DMS153 treated with DMSO at 0.1 percent for 48 hours (cell line): ENCODE measurements around the gene TIMP3.

Source experiments
- DNase-seq: peaks from one replicate; lab custom pipeline; 2025; ENCODE audit not compliant: unreplicated experiment; lab: John Stamatoyannopoulos, UW

Gene TIMP3

DNA sequence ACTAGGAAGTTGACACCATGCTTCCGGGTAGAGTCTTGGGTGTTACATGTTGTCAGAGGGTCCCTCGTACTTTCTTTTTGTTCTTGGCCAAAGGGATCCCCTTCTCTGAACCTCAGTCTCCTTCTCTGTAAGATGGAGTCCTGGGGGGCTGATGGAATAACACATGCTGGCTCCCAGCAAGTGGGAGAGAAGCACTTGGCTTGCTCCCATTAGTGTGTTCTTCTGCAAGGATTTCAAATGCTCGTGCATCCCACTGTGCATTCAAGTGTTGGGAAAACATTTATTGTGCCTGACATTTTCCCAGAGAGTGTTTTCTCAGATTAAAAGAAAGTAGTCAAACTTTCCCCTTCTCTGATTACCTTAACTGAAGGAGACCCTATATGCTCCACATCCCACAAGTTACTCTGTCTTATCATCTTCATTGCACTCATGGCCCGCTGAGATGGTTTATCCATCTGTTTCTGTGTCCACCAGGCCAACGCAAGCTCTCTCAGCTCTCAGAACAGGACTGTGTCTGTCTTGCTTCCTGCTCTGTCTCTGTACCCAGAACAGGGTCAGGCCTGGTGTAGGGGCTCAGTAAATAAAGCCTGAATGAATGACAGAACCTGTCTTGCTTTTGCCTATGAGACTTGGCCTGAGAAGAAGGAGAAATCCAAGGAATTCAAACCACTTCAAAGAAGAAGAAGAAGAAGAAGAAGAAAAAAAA lies 16.0 kb upstream of the TIMP3 start:
- DNase-seq, result no peak

DNA sequence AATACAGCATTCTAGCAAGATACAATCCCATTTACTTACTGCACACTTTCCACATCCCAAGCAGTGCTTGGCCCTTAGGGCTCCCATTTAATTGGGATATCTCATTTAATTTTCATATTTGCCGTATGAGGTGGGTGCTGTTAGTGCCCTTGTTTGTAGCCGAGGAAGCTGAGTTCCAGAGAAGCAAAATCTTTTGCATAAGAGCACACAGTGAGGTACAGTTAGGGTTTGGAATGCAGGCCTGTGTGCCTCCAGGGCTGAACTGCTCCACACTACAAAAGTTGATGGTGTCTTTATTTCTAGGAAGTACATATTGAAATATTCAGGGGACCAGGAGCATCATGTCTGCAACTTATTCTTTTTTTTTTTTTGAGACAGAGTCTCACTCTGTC lies 15.5 kb upstream of the TIMP3 start:
- no peak for DNase-seq

DNA sequence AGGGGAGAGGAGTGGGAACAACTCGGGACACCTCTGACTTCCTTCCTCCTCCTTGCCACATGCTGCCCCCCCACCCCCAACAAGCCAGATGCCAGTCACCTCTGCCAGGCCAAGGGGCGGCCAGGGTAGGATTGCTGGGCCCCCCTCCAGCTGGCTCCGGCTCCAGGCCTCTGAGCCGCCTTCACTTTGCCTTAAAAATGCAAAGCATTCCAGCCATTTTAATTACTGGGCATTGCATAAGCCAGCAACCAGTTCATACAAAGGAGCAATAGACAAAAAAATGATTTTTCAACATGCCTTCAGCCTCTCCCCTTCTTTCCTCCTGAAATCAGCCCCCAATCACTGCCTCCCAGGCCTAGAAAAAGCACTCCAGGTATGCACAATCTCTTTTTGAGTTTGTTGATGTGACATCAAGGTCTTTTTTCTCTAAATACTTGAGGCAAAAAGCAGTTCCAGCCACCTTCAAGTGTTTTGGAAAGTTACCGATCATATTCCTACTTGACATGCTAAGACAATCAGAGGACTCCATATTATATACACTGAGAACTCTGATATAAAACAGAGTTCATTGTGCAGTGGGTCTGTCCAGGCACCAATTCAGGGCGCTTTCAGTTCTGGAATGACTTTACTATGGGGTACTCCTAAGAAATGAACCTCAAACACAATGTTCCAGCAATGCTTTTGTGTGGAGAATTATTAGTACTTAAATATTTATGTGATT lies 12.4 kb upstream of the TIMP3 start:
- no peak for DNase-seq

DNA sequence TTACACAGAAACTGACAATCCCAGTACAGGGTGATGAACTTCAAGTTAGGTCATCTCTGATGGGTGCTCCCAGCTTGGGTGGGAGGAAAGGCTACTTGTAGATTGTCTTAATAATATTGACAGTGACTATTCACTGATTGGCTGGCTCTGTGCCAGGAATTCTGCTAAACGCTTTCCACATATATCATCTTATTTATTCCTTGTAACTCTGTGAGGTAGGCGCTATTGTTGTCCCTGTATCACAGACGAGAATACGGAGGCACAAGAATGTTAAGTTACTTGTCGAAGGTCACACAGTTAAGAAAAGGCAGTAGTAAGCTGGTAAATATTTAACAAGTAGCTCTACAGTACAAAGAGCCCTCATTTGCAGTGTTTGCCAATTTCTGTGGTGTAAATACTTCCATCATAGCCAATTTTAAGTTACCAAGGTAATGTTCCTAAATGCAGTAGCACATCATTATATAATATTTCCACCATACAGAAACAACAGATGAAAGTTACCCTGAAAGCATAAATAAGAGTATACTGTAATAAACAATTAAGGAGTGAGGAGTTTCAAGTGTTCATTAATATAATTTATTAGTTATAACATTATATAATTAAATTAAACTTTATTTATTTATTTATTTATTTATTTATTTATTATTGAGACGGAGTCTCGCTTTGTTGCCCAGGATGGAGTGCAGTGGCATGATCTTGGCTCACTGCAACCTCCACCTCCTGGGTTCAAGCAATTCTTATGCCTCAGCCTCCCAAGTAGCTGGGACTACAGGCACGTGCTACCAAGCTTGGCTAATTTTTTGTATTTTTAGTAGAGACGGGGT lies 11.5 kb upstream of the TIMP3 start:
- no peak for DNase-seq

DNA sequence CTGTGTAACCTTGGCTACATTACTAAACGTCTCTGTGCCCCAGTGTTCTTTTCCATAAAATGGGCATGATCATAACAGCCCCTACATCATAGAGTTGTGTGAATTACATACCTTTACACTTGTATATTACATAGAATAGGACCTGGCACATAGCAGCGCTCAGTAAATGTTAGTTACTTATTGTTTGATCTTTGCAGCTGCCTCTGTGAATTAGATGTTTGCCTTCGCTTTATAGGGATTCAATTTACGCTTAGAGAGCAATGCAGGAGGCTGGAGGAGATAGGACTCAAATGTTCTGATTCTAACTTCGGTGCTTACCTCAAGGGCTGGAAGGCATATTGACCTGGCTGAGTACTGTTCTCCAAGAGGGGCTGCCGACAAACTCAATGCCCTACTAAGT lies 10.4 kb upstream of the TIMP3 start:
- no peak for DNase-seq

DNA sequence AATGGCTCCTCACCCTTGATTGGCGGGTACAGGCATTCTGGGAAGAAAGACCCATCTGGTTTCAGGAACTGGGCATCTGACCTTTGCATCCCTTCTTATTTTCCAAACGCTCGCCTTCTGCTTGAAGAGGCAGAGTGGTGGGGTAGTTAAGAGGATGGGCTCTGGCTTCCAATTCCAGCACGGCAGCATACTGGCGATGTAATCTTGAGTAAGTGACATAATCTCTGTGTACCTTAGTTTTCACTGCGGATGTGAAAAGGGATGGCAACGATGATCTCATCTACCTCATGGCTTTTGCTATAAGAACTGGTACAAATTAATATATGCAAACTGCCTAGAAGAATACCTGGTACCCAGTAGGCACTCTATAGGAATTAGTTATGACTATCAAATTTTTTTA lies 10.0 kb upstream of the TIMP3 start:
- DNase-seq, result no peak

DNA sequence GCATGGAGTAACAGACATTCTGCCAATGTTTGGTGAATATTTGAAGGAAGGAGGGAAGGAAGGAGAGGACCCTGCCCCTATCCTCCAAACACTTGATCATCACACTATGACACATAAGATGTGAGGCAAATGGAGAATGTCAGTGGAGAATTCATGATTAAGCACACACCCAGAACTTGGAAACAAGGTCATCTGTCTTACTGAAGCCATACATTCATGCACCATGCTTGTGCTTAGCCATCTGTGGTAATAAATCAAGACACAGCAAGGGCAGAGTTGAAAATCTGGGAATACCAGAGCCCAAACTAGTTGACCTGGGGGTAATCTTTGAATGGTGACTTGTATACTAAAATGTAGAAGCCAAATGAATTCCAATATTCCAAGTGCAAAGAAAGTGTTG lies 7.9 kb upstream of the TIMP3 start:
- DNase-seq, result no peak

DNA sequence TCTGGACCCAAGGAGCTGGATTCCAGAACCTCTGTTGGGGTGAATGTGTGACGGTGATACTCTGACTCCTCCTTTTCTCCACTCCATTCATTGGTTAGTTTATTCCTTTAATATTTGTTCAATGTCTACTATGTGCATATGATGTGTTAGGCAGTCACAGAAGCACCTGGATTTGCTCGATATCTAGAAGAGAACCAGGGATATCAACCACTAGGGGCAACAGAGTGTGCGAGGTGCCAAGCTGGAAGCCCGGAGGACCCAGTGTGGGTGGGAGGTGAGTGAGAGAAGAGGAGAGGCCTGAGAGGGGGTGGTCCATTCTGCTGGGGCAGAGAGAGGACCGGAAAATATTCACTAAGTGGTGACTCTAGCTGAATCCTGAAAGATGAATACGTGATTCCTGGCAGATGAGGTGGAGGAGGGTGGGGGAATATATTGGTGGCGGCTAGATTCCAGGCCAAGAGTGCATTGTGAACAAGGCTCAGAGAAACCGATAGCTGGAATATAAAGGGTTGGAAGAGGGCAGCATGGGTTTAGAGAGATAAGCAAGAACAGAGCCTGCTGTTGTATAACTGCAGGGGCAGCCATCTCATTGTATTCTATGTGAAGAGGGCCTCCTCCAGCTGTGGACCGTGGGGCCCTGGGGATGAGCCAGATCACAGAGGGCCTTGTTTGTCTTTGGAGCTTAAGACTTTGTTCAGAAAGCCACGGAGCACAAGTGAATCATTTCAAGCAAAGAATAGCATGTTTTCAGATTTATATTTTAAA lies 6.9 kb upstream of the TIMP3 start:
- no peak for DNase-seq

DNA sequence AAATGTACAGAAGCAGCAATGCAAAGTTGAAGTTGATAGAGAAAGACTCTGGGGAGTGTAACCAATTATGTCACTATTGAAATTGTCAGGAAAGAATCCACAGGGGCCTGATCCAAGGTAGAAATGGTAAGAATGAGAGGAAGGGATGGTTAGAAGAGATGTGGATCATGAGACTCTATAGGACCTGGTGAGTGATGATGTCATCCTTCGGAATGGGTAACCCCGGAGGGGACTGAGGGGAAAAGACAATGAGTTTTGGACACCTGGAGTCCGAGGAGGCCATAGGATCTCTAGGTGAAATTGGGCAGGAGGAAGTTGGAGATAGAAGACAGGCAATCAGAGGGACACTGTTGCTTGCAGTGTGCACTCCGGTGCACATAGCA lies 6.3 kb upstream of the TIMP3 start:
- DNase-seq, result no peak

DNA sequence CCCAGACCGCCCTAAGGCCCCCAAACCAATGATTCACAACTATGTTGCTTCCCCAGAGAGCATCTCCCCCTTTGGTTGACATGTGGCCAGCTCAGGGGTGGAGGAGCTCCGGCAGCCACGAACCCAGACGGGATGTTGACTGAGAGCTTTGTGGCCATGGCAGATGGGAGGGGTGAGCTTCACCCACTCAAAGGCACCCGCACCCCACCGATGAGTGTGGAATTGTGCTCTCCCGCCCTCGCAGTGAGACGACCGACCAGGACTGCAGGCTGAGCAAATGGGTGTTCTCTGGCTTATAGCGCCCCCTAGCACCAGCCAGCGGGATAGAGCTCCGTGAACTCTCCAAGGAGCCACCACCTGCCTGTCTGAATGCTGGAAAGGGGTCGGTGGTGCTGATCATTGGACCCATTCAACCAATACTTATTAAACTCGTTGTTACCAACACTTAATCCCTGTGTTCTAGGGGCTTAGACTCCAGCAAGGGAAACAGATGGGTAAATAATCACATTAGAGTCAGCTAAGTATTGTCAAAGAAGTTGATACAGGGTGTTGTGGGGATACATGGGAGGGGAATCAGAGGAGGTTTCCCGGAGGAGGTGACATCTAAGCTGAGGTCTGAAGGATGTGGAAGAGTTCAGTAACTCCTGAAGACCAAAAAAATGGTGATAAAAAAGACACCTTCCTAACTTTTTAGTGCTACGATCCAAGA lies 4.5 kb upstream of the TIMP3 start:
- peak; percentile 28 for DNase-seq

DNA sequence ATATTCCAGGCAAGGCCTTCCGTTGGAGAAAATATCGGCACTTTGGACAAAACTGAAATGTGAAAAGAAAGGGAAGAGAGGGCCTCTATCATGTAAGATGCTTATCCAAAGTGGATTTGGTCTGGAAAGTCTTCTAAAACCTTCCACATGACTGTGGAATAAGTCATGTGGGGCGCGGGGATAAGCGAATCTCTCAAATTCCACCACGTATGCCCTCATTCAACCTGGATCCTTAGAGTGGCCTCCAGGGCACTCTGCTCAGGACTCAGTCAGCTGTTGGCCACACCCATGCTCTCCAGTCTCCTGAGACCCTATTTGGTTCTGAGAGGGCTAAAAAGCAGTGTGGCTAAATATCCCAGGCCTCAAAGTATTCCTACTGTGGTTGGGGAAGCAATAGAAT lies 2.0 kb upstream of the TIMP3 start:
- DNase-seq, result no peak

DNA sequence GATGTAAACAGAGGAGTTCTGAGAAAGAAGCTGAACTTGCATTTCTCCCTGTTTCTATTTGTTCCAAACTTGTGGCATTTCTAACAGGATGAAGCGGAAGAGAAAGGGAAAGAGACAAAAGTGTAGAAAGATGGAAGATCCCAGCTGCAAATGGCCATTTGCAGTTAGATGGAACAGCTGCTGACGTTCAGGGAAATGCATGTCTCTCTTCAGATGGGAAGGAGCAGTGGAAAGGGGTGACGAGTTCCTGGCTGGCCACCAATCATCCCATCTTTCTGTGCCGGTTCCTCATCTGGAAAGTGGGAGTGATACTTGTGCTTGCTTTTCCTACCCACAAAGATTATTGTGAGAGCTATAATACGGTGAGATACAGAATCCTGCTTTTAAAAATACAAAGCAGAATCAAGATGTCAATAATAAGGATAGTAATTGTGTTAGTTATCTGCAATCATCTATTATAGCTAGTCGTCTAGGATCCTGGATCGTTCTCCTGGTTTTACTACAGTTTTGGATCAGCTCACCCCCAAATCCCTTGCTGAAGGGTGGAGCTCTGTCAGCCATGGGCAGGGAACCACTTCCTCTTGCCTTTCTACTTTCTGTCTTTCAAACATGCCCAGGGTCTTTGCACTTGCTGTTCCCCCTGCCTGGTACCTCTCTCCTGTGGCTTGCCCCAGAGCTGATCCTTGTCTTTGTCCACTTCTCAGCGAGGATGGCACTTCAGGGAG lies 1.2 kb upstream of the TIMP3 start:
- DNase-seq, result no peak

DNA sequence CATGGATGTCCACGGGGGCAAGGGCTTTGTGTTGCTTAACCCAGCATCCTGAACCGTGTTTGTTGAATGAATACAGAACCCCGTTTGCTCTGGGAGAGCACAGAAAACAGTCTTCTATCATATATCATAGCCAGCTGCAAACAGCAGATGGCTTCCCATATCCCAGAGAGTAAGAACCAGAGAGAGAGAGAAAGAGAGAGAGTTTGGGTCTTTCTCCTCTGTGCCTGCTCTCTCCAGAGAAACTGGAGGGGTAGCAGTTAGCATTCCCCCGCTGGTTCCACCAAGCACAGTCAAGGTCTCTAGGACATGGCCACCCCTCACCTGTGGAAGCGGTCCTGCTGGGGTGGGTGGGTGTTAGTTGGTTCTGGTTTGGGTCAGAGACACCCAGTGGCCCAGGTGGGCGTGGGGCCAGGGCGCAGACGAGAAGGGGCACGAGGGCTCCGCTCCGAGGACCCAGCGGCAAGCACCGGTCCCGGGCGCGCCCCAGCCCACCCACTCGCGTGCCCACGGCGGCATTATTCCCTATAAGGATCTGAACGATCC lies 440 bp upstream of the TIMP3 start:
- DNase-seq, result no peak

DNA sequence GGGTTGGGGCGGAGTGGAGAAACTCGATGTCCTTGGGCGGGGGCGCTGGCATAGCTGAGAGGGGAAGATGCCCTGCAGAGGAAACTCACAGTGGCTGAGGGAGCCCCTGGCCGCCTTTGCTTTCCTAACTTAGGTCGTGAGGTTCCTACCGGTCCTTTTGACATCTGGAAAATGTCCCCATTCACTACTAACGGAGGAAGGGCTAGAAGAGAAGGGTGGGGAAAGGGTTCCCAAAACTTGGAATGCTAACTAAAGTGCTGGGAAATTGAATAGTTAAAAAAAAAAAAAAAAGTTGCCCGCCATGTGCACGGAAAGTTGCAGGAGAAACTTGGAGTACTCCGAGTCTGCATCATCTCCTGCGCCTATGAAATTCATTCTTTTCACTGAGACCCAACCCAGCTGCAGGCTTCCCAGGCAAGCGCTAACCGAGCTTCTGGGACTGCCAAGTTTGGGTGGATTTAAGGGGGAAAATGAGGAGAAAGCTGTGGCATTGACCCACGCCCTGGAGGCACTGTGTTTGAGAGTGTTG lies 796 bp downstream of the TIMP3 start:
- DNase-seq, result no peak

DNA sequence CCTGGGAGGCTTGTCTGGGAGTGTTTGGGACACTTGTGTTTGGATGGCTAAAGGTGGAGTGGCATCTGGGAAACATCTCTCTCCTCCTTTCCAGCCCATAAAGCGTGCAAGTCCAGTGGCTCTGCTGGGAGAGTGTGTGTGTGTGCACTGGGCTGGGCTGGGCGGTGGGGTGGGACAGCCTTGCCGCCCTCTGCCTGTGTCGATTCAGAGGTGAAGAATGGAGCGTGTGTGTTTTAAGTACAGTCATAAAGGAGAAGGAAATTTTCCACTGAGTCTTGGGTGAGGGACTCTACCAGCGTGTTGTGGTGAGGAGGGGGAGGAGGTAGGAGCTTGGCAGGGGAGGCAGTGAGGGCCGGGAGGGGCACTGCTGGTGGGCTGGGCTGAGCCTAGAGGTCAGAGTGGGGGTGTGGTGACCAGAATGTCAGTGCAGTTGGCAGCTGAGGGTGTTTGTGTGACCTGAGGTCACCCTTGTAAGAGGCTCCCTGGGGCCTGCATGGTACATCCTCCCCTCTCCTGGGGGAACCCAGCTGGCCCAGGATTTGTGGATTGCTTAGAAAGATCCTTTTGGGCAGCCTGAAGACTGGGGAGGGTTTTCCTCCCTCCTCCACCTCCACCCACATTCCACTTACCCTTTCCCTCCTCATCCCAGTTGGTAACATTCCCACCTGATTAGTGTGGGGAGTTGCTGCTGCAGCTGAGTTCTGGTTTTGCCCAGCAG lies 1.7 kb downstream of the TIMP3 start:
- no peak for DNase-seq

DNA sequence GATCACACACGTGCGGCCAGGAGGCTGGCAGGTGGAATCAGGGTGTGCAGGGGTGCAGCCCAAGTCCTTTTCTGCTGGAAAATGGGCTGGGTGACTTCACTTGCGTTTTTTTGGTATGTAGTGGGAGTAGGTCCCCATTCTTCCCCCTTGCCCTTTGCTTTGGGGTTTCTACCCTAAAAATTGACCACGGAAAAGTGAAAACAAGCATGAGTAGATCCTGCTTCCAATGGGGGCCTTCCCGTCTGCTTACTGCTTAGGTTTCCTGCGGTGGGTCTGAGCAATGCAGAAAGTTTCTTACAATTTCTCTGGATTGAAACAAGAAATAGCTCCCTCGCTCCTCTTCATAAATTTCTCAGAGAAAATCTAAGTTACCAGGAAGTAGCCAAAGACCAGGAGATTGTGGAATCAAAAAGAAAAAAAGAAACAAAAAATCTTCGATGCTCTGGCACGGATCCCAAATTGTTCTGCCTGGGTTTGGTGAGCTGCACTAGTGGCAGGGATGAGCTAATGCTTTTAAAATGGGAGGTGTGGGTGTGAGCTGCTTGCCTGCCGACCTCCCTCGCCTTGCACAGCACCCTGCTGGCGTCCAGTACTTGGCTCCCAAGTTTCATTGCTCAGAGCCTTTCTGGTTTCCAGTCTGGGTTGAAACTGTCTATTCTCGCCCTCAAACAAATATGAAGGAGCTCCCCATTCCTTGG lies 2.4 kb downstream of the TIMP3 start:
- DNase-seq, result no peak

DNA sequence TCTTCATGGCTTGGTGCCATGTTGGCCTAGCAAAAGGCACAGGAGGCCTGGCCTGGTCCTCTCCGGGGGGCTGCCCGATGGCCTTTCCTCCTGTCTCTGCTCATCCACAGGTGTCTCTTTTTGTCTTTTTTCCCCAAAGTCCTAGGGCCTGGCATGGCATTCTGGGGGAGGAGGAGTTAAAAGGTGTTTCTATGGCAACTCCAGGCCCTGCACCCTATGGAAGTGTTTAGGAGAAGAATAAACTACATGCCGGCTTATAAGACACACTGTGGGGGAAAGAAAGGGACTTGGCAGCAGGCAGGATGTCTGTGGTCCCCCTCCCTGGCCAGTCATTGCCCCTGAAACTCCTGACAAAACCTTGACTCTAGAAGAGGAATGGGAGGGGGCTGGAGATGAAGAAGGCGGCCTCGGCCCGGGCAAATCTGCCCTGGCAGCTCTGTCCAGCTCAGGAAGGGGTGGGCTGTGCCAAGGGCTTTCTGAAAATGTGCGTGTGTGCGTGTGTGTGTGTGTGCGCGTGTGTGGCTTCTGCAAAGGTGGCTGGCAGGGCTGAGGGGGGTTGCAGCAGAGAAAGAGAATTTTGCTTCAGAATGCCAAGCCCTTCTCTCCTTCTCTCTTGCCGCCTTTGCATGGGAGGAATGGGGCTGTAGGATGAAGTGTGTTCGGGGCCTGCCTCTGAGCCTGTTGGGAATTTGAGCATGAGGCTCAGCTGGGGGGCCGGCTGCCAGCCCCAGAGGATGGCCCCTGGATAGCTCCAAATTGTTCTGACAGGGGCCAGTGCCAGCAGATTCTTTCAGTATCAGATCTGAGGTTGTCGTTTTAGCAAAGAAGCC lies 3.2 kb downstream of the TIMP3 start:
- no peak for DNase-seq
